Activated naive CD4-positive, alpha-beta T cell treated with anti-CD3 and anti-CD28 coated beads, Interleukin-2, amount 50 U/mL, for 72 hours (primary cell): ENCODE results near the gene CHCHD6. TPM values are rescaled to one million over a fixed set of nuclear protein-coding genes. Genes with fewer than 3 reads are reported as not detected.

Experiments used
- ATAC-seq, 2 donors: fragments of 150-1000 bp; cut with Tn5 transposase; 2 replicates each; pipeline ENCODE4 v1.10.0; 2021; ENCODE audit warnings: mild to moderate bottlenecking in 2 of 2, moderate library complexity in 2 of 2
- DNase-seq, 2 donors: peaks; one replicate each; pipeline ENCODE4 v3.0.0; 2021 to 2022; ENCODE audit warnings: low spot score in 2 of 2
- H3K27ac Mint-ChIP-seq, 2 donors: one replicate each; pipeline ENCODE4 v1.8.0; 2022; ENCODE audit warnings: mild to moderate bottlenecking in 2 of 2, mixed read lengths in 2 of 2
- H3K36me3 Mint-ChIP-seq, 2 donors: one replicate each; pipeline ENCODE4 v1.8.0; 2022; ENCODE audit warnings: mixed read lengths in 2 of 2
- H3K9me3 Mint-ChIP-seq, 2 donors: one replicate each; pipeline ENCODE4 v1.8.0; 2022; ENCODE audit warnings: mixed read lengths in 2 of 2
- total RNA-seq, 2 donors: library from RNA; stranded (reverse); gene quantifications; one replicate each; pipeline ENCODE4 v1.2.3, GENCODE V29; 2022

The CHCHD6 gene
- total RNA-seq, 2 donors from 2014 or later, result 13.6 to 19.7 TPM

DNA sequence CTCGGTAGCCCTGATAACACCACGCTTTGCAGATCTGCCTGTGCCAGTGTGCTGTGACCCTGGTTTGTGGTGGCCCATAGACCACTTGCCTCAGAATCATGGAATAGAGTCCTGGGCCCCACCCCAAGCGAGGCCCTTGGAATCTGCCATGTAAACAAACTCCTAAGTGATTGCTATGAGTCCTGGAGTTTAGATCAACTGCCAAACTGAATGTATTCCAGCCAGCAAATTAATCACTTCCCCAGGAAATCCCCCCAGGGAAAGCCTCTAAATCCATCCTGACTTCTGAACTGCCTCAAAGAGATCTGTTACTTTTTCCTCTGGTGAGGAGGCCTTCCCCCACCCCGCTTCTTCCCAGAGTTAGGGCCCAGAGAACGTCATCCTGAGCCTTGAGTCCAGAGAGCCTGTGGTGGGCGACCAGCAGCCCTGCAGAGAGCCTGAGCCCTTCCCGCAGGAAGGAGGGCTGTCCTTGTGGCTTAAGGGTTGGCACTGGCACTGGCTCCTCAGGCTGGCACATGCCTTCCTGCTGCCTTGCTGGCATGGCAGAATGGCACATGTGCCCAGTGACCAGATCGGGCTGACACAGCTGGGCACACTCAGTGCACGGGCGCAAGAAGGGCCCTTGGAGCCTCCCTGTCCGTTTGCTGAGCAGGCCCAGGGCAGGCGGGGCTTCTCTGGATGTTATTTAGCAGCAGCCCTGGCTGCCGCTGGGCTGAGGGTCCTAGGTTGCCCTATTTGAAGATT is 228.3 kb downstream of the CHCHD6 start:
- Mint-ChIP-seq H3K9me3 (no peaks in the 10 kb centered on the region), H3K27ac (peak overlapping the region in 1 of 2 donors; percentile 72), H3K36me3 (no peaks in the 10 kb centered on the region)
- ATAC-seq (no peak), DNase-seq (no peak)

DNA sequence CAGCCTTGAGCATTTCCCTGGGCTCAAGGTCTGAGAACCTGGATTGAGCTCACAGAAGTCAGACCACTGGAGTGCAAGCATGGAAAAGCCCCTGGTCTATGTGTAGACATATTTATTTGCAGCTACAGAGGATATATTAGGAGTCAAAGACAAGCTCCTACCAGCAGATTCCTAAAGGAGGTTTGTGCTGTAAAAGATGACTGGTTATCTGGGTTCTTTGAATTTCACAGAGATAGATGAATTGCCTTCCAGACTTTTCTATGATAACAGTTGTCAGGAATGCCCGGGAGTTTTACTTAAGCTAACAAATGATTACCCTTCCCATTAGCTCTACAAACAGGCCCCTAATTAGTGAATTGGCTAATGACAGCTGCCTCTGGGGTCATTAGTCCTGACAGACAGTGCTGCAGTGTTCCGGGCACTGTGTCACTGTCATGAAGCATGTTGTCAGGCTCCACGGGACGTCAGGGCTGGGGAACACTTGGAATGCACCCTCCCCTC is 230.0 kb downstream of the CHCHD6 start:
- Mint-ChIP-seq H3K9me3 (no peaks in the 10 kb centered on the region), H3K36me3 (no peaks in the 10 kb centered on the region), H3K27ac (no peak overlapping the region)
- DNase-seq, result no peak
- no peak for ATAC-seq

DNA sequence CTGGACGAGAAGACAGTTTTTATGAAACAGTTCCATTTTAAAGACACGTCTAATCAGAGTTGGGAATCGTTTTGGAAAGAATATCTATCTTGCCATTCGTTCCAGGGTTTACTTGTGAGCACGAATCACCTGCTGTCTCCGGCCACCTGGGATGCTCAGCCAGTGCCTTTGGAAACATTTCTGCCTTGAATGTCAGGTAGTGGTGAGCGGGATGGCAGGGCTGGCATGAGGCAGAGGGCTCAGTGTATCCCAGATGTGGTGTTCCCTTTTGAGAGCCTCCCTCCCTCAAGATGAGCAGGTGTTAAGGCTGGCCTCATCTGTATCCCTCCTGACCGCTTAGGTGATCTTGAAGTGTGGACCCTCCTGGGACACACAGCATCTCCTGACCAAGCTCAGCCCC is 231.0 kb downstream of the CHCHD6 start:
- Mint-ChIP-seq H3K27ac (no peak overlapping the region), H3K36me3 (no peaks in the 10 kb centered on the region), H3K9me3 (no peaks in the 10 kb centered on the region)
- no peak for DNase-seq
- ATAC-seq, result no peak

DNA sequence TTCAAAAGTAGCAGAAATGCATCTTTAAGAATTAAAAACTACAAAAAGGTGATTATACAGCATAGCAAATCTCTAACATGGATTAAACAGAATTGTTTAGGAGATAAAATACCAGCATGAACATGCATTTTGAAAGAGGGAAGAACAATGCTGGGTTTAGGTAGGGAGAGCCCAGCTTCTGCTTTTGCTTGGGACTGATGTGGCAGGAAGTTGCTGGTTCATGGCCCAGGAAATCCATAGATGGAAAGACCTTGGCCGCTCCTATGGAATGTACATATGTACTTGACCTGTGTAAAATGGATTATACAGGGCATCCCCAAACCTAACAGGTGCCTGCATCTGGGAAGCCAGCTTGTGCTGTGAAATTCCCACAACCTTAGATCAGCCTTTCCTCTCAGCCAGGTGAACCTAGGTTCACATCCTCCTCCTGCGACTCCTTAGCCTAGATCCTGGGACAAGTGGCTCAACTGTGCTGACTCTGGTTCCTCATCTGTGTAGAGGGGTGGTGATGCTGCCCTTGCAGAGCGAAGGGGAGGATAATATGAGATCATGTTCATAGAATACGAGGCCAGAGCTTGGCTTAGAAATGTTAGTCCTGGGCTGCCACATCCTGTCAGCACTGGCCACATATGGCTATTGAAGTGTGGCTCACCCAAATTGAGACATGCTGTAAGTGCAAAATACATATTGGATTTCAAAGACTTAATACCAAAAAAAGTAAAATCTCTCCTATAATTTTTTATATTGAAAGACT is 231.9 kb downstream of the CHCHD6 start:
- Mint-ChIP-seq H3K27ac (peak overlapping the region in 1 of 2 donors; percentile 72), H3K9me3 (no peaks in the 10 kb centered on the region), H3K36me3 (no peaks in the 10 kb centered on the region)
- DNase-seq (no peak), ATAC-seq (no peak)

DNA sequence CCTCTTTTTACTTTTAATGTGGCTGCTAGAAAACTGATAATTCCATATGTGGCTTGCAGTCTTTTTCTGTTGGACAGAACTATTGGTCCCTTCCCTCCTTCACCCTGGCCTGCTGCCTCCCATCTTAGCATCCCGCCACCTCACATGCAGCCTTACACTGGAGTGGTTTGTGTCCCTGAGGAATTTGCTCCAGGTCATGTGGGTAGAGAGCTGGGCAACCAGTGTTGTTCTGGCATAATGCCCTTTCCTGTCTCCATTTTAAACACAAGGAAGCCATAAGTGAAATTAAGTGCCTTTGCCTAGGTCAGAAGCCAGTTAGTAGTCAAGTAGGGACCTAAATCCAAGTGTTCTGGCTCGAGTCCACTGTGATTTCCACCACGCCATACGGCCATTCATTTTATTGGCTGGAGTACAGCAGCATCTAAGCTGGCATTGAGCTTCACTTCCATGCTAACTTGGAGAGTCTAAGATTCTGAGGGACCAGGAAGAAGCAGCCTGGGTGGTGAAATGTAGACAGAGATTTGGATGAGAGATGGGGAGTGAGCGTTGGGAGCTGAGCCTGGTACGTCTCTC is 232.9 kb downstream of the CHCHD6 start:
- Mint-ChIP-seq H3K27ac (no peak overlapping the region), H3K9me3 (no peaks in the 10 kb centered on the region), H3K36me3 (no peaks in the 10 kb centered on the region)
- no peak for DNase-seq
- no peak for ATAC-seq

DNA sequence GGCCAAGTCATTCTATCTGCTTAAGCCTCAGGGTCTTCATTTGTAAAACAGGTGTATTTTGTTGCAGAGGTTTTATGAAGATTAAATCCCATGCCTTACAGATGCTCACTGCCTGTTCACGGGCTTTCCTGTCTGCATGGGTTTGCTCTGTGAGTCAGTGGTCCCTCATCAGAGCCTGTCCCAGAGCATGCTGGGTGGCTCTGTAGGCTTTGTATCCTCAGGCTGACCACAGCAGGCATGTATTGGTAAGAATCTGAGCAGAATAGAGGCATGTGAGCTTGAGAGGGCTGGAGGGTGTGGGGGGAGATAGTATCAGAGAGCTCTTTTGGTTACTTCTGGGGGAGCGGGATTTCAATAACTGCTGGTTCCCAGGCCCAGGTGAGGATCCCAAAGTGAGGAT is 233.5 kb downstream of the CHCHD6 start:
- Mint-ChIP-seq H3K9me3 (no peaks in the 10 kb centered on the region), H3K27ac (no peak overlapping the region), H3K36me3 (no peaks in the 10 kb centered on the region)
- no peak for DNase-seq
- no peak for ATAC-seq

DNA sequence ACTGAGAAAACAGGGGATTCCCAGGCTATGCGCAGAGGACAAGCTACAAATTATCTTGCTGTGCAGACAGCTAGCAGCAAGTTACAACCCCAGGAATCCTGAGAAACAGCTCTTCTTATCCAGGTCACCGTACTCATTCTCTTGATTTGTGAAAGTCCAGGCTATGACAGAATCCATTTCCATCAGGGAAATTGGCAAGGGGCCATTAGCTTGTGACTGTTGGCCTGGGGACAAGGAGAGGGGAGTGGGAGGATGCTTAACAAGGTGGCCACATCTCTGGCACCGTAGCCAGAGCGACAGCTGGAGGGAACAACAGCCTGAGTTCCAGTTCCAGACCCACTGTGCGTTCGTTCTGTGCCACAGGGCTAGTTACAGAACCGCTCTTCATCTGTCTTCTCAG is 233.9 kb downstream of the CHCHD6 start:
- ATAC-seq, result no peak
- no peak overlapping the region for H3K27ac Mint-ChIP-seq

DNA sequence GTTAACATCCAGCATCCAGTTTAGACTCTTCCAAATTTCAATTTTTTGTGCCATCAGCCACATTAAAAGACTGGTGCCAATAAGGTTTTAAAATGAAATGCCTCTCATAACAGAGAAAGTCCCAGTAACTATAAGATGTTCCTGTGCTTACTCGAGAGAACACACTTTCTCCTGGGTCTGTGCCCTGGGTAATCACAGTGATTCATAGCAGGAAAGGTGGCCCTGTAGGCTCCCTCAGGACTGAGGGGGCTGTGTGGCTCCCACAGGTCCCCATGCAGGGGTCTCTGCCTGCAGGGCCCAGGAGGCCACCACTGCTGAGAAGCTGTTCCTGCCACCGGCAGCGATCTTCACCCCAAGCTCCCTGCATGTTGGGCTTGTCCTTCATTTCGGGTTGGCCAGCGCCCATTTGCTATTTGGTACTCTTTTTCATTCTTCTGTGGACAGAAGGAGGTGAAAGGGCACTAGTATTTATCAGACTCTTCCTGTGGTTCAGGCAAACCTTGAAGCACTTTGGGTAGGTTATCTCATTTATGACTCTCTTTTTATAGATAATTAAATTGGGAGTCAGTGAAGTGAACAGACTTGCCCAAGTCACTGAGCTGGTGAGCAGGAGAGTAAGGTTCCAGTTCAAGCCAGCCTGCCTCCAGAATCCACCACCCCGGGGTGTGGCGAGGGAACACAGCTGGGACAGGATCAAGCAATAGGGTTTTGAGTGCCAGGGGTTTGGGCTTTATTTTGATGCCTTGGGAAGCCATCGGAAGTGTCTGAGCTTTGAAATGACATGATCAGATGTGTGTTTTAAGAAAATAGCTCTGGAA is 234.7 kb downstream of the CHCHD6 start:
- Mint-ChIP-seq H3K9me3 (no peaks in the 10 kb centered on the region), H3K27ac (peak overlapping the region in 1 of 2 donors; percentile 27), H3K36me3 (no peaks in the 10 kb centered on the region)
- no peak for ATAC-seq
- DNase-seq, result no peak

More for the DNA sequence above, 233.9 kb downstream of the CHCHD6 start:
- Mint-ChIP-seq H3K9me3 (no peaks in the 10 kb centered on the region), H3K36me3 (no peaks in the 10 kb centered on the region)
- no peak for DNase-seq

DNA sequence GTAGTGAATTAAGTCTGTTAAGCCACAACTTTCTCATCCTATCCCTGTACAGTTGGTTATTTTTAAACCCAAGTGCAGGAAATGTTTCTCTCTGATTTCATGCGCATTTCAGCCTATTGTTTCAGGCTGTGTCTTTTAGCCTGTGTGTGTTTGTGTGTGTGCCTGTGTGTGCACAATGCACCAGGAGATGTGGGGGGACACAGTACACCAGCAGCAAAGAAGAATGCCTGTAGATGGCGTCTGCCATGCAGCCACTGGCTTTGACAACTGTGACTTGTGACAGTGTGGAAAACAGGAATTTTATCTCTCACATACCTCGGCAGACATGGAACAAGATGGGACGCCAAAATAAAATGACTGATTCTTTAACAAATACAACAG is 235.3 kb downstream of the CHCHD6 start:
- ATAC-seq, result no peak
- Mint-ChIP-seq H3K9me3 (no peaks in the 10 kb centered on the region), H3K27ac (peak overlapping the region in 1 of 2 donors; percentile 27), H3K36me3 (no peaks in the 10 kb centered on the region)
- no peak for DNase-seq

DNA sequence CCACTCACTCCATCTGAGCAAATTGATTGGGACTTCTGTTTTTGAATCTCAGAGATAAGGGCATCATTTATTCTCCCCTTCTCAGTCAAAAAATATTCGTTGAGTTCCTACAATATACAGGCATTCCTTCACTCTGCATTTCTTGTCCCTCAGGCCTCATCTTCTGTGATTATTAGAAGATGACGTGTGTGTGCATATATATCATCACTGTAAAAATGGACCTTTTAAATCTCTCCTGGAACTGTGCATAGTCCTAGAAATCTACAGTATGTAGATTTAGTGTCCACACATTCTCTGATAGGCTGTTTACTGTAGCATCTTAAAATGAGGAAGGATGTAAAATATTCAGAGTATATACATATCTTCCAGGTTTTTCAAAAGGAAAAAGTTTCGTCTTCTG is 235.7 kb downstream of the CHCHD6 start:
- H3K27ac Mint-ChIP-seq, result no peak overlapping the region
- no peak for DNase-seq
- no peaks in the 10 kb centered on the region for H3K36me3 Mint-ChIP-seq
- no peak for ATAC-seq
- no peaks in the 10 kb centered on the region for H3K9me3 Mint-ChIP-seq

DNA sequence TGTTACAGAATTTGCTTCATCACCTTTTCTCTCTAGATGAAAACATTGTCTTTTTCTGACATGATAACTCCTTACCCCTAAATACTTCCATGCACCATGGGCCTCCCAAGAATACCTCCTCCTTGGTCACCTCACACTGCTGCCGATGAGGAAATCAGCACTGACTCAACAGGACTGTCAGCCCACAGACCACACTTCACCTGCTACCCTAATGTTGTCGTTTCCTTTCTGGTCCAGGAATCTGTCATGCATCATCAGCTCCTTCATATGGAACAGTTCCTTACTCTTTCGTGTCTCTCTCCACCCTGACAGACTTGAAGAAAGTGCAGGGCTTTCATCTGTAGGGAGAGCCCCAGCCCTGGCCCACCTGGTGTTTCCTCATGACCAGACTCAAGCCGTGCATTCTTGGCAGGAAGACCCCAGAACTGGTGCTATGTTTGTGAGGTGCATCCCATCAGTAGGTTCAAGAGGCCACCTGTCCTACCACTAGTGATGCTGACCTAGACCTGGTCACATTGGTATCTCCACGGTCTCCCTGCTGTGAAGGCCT is 237.8 kb downstream of the CHCHD6 start:
- Mint-ChIP-seq H3K27ac (no peak overlapping the region), H3K36me3 (no peaks in the 10 kb centered on the region)
- ATAC-seq, result no peak

DNA sequence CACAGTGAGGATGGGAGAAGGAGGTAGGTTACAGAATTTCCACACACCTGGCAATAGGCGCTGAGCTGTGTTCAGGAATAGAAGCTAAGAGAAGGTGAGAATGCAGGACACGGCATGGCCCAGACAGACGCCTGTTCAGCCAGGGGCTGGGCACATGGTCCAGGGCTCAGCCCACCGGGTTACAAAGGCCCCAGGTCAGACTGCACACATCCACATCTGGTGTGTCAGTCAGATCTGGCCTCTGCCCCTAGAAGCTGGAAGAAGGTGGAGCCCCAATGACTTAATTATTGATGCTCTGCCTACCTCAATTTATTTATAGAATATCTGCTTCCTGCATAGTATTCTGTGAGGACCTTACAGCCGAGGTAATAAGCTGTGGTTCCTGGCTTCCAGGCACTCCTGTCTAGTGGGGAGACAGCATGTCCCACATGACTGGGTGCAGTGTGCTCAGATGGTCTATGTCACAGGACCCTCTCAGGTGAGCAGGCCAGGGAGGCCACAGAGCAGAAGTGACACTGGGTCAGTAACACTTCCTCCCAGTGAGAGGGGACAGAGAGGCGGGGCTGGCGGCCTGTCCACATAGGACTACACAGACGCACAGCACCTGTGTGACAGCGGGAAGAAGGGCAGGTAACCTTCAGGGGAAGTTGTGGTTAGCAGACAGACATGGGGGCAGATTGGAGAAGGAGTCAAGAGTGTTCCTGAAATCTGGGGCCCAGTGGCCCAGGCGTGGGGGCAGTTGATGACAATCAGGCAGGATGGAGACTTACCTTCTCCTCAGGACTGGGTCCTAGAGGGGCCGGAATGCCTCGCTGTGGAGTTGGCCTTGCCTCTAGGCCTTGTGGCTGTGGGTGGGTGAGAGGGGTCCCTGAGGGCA is 240.3 kb downstream of the CHCHD6 start:
- ATAC-seq (no peak), DNase-seq (no peak)
- Mint-ChIP-seq H3K36me3 (no peaks in the 10 kb centered on the region), H3K9me3 (no peaks in the 10 kb centered on the region), H3K27ac (peak overlapping the region in 1 of 2 donors; percentile 55)

More for the DNA sequence above, 237.8 kb downstream of the CHCHD6 start:
- DNase-seq, result no peak
- H3K9me3 Mint-ChIP-seq, result no peaks in the 10 kb centered on the region

DNA sequence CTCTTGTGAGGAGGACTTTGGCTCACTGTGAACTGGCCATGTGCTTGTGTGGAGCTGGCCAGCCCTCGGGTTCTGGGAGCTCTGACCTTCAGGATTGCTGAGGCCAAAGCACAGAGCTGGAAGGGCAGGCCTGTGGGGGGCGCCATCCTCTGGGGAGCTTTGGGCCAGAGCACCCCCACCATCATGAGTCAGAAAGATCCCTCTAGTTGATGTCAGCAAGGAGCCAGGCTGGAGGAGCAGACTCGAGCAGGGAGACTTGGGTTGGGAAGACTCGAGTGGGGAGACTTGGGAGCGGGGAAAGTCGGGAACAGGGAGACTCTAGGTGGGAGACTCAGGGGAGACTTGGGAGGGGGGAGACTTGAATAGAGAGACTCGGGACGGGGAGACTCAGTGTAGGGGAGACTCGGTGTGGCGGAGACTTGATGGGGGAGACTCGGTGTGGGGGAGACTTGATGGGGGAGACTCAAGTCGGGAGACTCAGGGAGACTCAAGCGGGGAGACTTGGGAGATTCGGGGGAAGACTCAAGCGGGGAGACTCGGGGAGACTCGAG is 241.2 kb downstream of the CHCHD6 start:
- Mint-ChIP-seq H3K9me3 (no peaks in the 10 kb centered on the region), H3K36me3 (no peaks in the 10 kb centered on the region), H3K27ac (peak overlapping the region in 1 of 2 donors; percentile 5)
- ATAC-seq (no peak), DNase-seq (no peak)

DNA sequence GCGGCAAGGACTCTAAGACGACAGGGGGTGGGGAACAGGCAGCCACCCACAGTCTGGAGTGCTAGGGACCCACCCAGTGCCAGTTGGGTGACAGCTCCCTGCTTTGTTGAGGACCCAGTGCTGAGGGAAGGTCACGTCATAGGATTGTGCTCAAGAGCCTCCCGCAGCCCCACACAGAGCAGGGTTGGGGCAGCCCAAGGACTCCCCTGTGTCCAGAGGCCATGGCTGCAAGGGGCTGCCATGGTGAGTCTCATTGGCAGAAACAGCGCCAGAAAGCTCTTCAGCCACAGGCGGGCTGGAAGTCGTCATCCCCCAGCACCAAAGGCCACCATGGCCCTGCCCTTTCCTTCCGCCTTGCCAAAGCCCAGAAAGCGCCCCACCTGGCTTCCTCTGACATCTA is 241.9 kb downstream of the CHCHD6 start:
- Mint-ChIP-seq H3K27ac (no peak overlapping the region), H3K9me3 (no peaks in the 10 kb centered on the region), H3K36me3 (no peaks in the 10 kb centered on the region)
- no peak for ATAC-seq
- no peak for DNase-seq

DNA sequence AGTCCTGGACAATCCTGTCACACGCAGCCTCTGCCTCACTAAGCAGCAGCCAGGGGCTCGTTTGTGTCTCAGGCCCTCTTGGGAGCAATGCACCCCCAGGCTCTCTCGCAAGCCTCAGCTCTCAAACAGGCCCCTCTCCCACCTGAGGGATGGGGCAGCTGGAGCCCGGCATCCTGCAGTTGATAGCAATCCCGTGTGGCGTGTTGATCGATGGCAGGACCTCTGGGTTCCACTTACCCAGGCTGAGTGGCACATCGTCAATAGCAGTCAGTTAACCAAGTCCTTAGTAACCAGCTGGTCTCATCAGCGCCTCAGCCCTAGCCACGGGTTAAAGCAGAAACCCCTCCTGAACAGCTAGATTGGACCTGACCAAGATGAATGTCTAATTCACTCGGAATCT is 242.4 kb downstream of the CHCHD6 start:
- DNase-seq (no peak), ATAC-seq (no peak)
- Mint-ChIP-seq H3K27ac (no peak overlapping the region), H3K9me3 (no peaks in the 10 kb centered on the region), H3K36me3 (no peaks in the 10 kb centered on the region)
